ENCODE measurements around the gene SEH1L.
"Not testable (repeated sequence)": the region's sequence is repeated elsewhere in the genome, so short reads cannot be mapped to it uniquely, and the experiment has no call there.

Gene SEH1L

DNA sequence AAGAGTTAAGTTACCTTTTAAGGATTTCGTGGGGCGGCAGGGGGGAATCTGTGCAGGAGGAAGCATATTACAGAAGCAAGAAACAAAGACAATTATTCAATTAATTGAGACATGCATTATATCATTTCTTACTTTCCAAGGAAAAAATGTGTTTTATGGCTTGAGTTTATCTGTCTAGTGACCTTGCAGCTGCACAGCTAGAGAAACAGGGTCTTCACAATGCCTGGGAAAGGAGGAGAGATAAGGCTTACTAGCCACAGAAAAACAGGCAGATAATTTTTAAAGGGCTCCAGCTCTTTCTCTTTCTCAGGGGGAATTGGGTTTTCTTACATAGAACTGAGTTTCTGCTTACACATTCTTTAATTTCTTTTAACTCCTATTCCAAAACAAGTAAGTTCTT is 49.5 kb downstream of the SEH1L start:
- not testable (repeated sequence) for FAIRE-seq

DNA sequence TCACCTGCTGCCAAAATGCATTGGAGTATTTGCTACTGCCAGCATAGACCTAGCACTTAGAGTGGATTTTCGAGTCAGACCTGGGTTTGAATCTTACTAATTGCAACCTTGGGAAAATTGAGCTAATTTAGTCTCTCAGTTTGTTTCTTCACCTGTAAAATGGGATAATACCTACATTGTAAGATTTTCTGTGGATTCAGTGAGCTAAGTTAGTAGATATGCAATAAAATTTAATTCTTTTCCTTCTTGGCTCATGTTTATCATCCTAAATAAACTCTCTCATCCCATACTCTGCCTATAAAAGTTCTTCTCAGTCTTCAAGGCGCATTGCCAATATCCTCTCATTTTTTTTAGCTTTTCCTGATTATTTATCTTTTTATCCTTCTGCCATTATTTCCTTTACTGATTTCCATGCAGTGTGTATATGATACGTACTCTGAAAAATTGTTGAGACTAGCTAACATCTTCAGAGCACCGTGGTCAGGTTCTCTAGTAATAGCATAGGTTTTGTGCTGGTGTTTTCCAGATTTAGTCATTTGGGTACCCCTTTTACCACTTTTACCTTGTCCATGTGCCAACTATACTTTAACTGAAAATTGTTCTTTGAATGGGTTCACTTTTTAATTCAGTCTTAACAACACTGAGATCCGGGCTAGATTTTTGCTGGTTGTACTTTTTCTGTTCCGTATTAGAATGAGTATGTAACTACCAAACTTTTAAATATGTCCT is 50.7 kb downstream of the SEH1L start:
- FAIRE-seq, result no peak

DNA sequence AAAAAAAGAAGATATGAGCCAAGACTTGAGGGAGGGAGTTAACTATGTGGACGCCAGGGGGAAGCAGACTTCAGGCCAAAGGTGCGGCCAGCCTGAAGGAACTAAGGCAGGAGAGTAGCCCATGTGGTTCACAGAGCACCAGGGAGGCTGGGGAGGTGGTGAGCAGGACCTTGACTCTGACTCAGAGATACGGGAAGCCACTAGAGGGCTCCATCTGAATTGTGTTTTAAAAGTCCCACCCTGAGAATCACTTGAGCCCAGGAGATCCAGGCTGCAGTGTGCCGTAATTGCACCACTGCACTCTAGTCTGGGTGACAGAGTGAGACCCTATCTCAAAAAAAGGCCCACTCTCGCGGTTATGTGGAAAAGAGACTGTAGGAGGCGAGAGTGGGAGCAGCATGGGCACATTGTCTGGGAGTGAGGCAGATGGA is 55.7 kb downstream of the SEH1L start:
- no peak for FAIRE-seq

DNA sequence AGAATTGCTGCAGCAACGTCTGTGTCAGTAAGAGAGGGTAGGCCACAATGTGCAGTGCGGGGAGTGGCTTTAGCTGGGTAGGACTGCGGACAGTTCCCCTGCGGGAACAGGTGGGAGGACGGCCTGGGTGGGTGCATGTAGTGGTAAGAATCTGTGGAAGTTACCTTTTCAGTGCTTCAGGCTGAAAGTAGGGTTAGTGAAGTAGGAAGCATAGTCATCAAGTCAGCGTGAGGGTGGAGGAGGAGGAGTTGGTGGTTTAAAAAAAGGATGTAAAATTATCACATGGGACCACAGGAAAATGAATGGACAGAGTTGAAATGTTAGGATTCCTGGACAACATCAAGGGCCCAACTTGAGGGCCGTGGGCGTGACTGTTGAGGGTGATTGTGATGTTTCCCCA is 56.6 kb downstream of the SEH1L start:
- FAIRE-seq, result no peak

DNA sequence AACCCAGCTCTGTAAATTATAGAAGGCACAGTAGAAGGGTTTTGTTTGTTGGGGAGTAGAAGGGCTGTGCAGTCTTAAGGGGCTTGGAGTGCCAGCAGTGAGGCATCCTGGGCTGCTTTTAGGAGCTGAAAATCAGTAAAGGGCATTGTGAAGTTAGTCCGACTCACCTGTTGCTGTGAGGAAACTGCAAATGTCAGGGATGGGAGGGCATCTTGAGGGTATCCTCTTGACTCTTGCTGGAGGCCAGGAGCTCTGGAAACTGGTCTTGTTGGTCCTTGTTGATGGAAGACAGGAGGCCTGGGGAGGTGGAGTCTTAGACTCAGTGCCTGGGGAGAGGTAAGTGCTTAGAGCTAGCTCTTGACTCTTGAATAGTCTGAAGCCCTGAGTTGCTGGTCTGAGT is 57.5 kb downstream of the SEH1L start:
- FAIRE-seq, result no peak

DNA sequence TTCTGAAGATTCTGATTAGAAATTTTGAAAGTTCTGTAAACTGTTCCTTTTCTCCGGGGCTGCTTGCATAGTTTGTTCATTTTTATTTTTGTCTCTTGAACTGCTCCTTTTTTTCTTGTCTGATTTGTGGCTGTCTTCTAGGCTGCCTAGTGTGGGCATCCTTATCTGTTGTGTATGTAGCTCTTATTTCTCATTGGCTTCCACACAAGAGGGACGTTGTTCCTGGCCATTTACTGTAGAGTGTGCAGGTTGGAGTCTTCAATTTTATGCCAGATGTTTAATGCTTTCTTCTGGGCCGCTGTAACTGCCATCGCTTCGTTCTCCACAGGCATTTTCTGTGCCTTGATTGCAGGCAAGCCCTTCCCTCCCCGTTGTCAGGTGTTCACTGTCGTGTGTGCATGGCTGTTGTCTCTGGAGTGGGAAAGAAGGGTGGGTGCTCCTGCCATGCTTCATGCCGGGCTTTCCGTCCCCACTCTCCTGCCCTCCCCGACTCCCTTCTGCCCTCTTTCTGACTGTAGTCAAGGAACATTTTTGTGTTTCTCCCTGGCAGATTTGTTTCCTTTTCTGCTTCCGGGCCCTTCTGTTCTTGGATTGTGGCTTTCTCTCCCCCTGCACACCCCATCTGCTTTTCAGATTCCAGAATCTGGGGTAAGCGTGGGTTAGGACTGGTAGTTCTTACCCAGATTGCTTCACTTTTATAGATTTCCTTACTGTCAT is 58.9 kb downstream of the SEH1L start:
- FAIRE-seq, result no peak

DNA sequence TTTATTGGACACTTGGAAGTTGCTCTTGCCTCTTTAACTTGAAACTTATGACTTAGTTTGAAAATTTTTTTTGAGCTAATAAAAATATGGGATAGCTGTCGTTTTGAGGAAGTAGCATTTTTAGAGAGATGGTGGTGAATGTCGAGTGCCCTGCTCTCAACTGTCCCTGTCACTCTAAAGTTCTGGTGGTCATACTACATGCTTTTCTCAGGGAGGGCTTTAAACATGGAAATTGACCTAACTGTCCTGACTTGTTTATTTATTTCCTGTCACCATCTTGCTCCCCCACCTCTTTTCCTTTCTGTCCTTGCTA is 59.4 kb downstream of the SEH1L start:
- no peak for FAIRE-seq

DNA sequence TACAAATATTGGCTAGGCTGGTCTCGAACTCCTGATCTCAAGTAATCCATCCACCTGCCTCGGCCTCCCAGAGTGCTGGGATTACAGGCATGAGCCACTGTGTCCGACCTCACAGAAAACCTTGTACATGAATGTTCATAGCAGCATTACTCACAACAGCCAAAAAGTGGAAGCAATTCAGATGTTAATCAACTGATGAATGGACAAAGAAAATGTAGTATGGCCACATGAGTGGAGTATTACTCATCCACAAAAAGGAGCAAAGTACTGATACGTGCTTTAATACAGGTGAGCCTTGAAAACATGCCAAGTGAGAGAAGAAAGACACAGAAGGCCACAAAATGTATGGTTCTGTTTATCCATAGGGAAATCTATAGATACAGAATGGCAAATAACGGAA is 63.9 kb downstream of the SEH1L start:
- no peak for FAIRE-seq

DNA sequence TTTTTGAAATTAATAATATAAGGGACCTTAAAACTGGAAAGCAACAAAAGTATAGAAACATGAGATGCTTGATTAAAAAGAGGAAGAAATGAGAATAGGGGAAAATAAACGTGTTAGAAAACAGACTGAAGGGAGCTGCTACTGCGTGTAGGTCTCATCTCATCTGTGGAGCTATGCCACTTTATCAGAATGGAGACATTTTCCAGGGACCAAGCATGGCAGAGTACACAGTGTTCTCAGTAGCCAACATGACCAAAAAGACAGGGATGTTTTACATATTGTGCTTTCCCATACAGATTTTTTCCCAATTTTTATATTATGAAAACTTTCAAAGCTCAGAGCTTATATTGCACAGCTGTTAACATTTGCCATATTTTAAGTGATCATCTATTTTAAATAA is 66.4 kb downstream of the SEH1L start:
- FAIRE-seq, result no peak

DNA sequence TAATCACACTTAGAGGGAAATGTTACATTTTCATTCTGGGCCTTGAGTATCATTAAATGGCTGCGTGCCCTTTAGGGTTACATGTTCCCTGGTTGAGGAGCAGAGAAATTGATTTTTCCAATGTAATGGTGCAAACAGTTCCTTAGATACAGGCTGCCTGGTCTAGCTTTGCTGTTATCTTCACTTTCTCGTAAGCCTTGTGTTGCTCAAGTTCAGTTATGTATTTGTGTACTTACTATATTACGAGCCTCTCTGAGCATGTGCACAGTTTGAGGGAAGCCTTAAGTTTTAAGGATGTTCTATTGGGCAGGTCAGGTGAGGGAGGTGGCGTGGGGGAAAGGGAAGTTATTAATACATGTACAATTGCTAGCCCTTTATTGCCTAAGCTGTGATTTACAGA is 67.0 kb downstream of the SEH1L start:
- no peak for FAIRE-seq

DNA sequence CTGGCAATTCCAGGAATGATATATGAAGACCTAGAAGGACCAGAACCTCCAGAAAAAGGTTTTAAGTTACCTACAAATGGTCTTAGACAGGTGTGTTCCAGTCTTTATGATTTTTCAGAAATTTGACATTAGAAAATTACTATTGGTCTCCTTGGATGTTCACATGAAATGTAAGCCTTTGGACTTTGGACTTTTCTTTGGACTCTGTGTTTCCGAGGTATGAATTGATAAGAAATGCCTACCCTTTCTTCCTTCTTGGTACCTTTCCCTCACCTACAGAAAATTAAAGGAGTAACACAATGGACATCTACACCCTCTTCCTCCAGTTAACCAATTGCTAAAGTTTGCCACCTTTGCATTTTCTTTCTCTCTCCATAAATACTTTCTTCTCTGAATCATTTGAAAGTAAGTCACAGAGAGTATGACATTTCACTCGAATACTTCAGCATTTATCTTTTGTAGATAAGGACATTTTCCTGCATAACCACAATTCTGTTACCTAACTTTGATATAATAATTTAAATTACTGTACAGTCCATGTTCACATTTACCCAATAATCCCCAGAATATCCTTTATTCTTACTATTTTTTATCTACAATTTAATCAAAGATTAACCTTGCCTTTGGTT is 69.5 kb downstream of the SEH1L start:
- FAIRE-seq, result no peak

DNA sequence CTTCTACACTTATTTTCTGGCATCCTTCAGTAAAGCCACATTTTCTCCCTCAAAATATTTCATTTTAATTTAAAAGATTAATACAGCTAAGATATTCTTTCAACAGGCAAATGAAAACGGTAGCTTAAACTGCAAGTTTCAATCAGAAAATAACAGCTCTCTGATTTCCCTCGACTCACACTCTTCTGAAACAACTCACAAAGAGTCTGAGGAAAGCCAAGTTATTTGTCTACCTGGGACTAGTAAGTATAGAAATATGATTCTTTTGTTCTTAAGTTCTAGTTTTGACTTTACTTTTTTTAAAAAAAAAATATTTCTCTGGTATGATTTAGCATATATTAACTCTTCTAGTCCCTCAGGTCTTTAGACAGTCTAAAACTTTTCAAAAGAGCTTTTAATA is 70.6 kb downstream of the SEH1L start:
- FAIRE-seq, result no peak

DNA sequence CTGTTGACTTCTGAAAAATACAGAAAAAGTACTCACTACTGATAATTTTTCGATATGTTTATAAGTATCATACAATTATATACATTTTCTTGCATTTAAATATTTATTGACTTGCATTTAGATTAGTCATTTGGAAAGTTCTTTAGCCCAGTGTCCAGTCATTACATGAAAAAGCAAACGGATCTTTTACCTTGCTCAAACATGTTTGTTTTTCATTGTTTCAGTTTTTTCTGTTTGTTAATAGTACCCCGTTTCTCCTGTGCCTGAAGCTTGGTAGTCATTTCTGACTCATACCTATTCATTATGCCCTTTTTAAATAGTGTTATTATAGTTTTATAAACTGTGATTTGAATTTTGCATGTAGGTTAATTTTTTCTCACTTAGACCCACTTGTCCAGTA is 71.5 kb downstream of the SEH1L start:
- no peak for FAIRE-seq

DNA sequence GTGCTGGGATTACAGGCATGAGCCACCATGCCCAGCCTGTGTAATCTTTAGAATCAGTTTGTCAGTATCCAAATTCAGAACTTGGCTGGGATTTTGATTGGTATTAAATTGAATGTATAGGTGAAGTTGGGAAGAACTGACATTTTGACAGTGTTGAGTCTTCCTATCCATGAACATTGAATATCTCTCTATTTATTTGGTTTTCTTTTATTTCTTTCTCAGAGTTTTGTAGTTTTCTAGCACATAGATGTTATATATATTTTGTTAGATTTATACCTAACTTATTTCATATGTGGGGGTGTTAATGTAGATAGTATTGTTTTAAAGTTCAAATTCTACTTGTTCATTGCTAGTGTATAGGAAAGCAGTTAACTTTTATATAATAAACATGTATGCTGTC is 74.8 kb downstream of the SEH1L start:
- no peak for FAIRE-seq

DNA sequence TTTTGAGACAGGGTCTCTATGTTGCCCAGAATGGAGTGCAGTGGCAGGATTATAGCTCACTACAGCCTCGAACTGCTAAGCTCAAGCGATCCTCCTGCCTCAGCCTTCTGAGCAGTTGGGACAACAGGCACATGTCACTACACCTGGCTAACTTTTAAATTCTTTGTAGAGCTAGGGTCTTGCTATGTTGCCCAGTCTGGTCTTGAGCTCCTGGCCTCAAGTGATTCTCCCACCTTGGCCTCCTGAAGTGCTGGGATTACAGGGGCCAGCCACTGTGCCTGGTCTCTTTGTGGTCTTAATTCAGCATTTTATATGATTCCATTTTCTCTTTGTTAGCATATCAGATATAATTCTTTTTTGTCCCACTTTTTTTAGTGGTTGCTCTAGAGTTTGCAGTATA is 77.4 kb downstream of the SEH1L start:
- no peak for FAIRE-seq

DNA sequence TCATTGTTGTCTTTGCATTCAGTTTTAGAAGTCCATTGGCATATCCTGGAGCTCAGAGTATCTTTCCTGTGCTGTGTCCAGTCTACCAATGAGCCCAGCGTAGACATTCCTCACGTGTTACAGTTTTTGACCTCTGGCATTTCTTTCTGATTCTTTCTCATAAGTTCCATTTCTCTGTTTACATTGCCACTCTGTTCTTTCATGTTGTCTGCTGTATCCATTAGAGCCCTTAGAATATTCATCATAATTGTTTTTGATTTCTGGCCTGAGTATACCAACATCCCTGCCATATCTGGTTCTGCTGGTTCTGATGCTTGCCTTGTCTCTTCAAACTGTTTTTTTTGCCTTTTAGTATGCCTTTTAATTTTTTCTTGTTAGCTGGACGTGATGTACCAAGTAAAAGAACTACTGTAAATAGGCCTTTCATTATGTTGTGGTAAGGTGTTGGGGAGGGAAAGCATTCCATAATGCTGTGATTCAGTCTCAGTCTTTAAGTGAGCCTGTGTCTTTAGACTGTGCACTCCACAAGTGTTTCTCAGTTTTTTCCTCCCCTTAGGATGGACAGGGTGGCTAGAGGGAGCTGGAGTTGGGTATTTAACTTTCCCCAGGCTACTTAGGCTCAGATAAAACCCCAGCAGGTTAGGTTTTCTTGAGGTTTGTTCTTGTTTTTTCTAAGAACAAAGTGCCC is 78.9 kb downstream of the SEH1L start:
- FAIRE-seq, result no peak

DNA sequence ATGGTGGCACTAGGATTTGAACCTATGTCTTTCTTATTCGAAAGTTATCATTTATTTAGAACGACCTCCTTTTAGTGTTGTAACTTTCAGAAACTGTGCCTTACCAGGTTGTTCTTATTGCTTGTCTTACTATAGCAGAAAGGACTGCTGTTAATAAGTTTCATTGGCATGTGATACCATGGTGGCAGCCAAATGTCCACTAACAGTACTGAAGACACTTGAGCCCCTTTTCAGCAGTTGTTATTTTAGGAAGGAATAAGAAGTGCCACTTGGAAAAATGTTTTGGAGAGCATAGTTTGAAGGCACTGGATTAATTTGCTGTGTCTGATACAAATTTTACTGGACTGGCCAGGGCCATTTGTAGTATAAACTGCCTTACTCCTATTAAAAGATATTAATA is 81.1 kb downstream of the SEH1L start:
- FAIRE-seq, result no peak

DNA sequence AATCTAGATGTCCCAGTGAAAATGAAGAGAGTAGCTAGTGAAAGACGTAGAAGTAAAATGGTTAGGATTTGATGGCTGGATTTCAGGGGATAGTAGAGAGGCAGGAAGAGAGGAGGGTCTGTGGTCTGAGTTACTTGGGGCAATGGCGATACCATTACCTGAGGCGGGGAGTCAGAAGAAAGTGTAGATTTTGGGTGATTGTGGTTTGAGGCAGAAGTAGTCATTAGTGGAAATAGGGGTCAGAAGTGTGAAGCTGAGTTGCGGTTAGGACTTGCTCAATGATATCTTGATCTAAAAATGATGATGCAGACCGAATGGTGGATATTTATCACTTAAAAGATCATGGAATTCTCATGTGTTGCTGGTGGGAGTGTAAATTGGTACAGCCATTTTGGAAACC is 84.4 kb downstream of the SEH1L start:
- FAIRE-seq, result no peak

DNA sequence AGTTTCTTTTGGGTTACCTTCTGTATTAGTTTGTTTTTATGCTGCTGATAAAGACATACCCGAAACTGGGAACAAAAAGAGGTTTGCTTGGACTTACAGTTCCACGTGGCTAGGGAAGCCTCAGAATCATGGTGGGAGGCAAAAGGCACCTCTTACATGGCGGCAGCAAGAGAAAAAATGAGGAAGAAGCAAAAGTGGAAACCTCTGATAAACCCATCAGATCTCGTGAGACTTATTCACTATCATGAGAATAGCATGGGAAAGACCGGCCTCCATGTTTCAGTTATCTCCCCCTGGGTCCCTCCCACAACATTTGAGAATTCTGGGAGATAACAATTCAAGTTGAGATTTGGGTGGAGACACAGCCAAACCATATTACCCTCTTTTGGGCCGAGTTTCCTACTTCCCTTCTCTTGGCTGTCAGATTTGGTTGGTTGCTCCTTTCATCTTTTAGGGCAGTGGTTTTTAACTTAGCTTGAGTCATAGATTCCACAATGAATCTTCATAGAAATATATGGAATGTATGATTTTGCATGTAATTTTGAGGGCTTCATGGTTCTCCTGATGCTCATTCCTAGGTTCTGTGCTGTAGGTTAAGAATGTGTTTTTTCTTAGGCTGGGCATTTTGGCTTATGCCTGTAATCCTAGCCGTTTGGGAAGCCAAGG is 87.6 kb downstream of the SEH1L start:
- FAIRE-seq, result no peak

DNA sequence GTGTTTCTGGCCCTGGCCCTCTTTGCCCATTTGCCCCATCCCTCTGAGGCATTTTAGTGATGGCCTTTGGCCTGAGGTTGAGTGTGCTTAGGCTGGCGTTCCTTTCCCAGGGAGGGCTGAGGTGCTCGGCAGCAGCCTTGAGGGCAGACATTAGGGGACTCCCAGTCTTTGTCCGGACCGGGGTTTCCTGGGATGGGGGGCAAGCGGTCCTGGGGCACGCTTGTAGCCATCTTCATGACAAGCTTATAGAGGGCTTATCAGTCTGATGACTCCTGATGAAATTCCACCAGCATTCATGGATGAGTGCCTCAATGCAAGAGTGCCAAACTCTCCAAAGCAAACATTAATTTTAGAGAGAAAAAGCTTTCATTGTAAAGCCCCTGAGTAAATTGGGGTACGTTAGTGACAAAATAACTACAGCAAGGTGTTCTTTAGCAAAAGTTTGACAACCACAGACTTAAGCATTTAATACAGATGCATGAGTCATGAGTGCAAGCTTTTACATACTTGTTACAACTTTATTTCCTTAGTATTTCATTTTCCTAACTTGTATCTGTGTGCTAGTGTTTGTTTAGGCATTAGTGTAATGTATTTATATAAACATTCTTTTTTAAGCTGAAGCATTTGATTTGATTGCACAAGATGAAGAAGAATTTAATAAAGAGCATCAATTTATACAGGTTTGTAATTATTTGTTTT is 89.0 kb downstream of the SEH1L start:
- no peak for FAIRE-seq
